ENCODE measurements around the gene S100A8. TPM values are rescaled to one million over a fixed set of nuclear protein-coding genes. Genes with fewer than 3 reads are reported as not detected.
A peak's percentile ranks its signal among the peaks of the same experiment; 100 is the strongest.
"Not testable (repeated sequence)": the region's sequence is repeated elsewhere in the genome, so short reads cannot be mapped to it uniquely, and the experiment has no call there.

The S100A8 gene
- total RNA-seq: not detected in 2 replicates

GRCh38 chr1:153390938-153391710, at the start of gene S100A8:
Gene S100A8, minus strand, starts transcription at chr1:153391073. Its CDS starts 538 bp downstream, at chr1:153390535.
- peak; percentile 11 for DNase-seq (ENCODE audit: low read depth)

DNA sequence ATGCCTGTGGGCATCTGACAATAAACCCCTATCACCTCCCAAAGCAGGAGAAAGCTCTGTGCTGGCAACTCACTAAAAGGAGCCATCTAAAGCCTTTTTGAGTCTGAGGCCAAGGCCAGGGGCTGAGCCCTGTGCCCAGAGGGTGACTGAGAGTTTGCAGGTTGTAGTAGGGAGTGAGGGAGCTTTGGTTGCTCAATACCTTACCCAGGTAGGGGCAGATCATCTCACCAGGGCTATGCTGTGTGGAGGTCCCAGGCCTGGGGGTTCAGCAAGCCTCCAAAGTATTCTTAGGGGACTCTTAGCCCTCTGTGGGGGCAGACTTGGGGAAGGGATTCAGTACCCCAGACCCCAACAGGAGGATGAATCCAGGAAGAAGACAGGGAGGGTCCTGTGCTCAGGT, 48.4 kb upstream of the S100A8 start:
- no peak for DNase-seq (ENCODE audit: low read depth)

- DNase-seq (ENCODE audit: low read depth): no peak
Measured at GRCh38 chr1:153438599-153438998, 47.7 kb upstream of the S100A8 start.

DNA sequence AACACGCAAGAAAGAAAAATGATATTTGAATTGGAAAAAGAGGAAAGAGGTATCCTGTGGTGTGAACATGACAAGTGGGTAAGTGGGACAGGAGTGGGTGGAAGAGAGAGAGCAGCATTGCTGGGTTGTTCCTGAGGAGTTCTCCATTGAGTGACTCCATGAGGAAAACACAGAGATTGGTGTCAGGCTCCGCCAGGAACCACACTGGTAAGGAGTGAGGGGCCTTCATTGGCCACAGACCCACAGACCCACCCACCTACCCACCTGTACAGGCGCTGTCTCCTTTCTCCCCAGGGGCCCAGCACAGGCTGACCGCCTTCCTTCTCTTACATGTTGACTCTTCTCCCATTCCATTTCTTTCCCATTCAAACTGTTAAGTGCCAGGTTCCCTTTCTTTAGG, 46.4 kb upstream of the S100A8 start:
- DNase-seq (ENCODE audit: low read depth): no peak

GRCh38 chr1:153434746-153435455, 44.0 kb upstream of the S100A8 start:
- DNase-seq (ENCODE audit: low read depth): no peak

GRCh38 chr1:153432874-153433681, 42.2 kb upstream of the S100A8 start:
- no peak for DNase-seq (ENCODE audit: low read depth)

GRCh38 chr1:153431928-153432327, 41.1 kb upstream of the S100A8 start:
- no peak for DNase-seq (ENCODE audit: low read depth)

GRCh38 chr1:153431427-153431826, 40.6 kb upstream of the S100A8 start:
- DNase-seq (ENCODE audit: low read depth): no peak

DNA sequence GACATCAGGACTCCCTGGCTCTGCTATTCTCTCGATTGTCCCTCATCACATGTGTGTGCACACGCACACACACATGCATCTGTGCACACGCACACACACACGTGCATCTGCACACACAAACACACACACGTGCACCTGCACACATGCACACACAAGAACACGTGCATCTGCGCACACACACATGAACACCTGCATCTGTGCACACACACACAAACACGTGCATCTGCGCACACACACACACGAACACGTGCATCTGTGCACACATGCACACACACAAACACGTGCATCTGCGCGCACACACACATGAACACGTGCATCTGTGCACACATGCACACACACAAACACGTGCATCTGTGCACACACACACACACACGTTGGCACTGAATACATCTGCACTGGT, 40.1 kb upstream of the S100A8 start:
- no peak for DNase-seq (ENCODE audit: low read depth)

GRCh38 chr1:153430561-153430960, 39.7 kb upstream of the S100A8 start:
- no peak for DNase-seq (ENCODE audit: low read depth)

DNA sequence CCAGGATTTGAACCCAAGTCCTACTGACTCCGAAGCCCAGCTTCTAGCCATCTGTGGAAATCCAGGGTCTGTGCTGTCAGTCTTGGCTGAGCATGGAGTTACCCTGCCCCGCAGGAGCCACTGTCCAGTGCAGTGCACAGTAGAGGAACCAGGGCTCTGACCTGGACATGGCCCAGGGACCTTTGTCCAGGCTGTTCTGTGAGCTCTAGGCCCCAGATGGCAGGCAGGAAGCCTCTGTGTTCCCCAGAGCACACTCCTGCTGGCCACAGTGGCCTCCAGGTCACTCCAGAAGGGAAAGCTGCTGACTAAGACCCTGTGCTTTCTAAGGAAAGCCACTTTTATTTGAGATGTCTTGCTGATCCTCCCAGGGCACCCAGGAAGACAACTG, 39.3 kb upstream of the S100A8 start:
- no peak for DNase-seq (ENCODE audit: low read depth)

- DNase-seq (ENCODE audit: low read depth): no peak
Measured at GRCh38 chr1:153429266-153430165, 38.6 kb upstream of the S100A8 start.

DNA sequence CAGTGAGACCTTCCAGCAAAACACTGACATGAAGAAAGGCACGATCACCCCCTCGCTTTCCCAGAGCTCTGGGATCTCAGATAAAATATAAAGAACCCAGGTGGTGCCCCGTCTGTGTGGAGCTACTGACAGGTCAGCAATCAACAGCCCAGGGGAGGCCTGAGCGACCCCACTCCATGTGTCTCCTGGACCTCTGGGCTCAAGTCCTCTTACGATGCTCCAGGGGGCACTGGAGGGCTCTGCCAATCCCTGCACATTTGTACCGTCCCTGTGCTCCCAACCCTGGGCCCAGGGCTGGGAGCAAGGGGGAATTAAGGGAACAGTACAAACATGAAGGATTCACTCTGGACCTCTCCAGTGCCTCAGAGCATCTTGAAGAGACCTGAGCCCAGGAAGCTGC, 37.9 kb upstream of the S100A8 start:
- DNase-seq (ENCODE audit: low read depth): no peak

DNA sequence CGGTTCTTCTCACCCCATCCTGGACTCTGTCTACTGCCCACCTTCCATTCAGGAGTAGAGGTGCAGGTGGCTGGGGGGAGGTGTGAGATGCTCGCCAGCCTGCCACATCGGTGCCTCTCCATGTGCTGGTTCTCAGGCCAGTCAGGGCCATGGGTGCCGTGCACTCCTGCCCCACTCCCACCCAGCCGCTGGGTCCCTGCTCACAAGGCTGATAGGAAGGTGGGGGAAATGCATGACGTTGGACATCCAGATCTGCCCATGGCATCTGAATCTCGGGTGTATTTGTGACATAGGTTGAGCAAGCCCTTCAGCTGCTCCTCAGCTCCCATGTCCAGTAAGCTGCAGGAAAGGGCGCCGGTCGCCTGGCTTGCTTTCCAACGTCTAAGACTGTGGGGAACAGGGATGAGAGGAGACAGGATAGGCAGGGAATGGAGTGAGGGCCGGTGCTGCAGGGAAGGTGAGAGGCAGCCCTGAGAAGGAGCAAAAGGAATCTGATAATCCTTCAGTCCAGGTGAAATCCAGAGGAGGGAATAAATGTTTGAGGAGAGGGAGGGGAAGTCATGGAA, 37.3 kb upstream of the S100A8 start:
- no peak for DNase-seq (ENCODE audit: low read depth)

DNA sequence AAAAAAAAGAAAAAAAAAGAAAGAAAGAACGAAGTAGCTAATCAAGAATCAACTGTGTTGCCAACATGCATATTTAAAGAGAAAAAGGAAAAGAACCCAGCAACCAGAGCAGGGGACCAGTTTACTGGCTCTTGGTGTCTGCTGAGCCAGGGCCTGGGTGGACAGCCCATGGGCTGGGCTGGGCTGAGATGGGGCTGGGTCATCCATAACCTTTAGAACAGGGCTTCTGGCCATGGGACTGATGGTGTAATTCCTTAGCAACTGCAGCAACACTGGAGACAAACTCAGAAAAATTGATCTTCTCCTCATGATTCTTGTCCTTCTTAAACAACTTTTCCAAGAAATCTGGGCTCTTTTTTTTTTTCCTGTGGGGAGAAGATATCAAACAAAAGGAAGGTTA, 35.9 kb upstream of the S100A8 start:
- no peak for DNase-seq (ENCODE audit: low read depth)

DNA sequence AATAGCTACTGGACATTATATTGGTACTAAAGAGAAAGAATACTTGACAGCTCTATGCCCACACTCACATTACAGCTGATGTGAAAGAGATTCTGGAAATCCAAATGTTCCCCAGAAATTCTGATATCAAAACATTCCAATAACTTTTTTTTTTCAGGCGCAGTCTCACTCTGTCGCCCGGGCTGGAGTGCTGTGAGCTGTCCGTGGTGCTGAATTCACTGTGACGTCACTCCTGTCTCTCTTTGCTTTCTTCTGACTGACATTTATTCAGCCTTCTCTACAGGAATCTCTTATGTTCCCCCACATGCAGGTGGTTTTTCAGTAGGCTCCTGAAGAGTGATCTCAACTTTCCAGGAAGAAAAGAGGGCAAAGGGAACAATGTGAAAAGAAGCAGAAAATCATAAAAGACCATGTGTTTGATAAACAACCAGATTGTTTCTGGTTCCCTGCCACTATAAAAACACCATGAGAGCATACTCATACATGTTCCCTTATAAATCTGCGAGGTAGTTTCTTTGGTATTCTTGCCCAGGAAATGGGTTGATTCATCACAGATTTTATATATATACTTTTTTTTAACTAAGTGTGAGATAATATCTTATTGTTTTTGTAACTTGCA, 31.7 kb upstream of the S100A8 start:
- peak; percentile 43 for DNase-seq (ENCODE audit: low read depth)

- DNase-seq (ENCODE audit: low read depth): no peak
Measured at GRCh38 chr1:153420306-153420705, 29.4 kb upstream of the S100A8 start.

- not testable (repeated sequence) for DNase-seq (ENCODE audit: low read depth)
Measured at GRCh38 chr1:153419436-153419793, 28.5 kb upstream of the S100A8 start.

DNA sequence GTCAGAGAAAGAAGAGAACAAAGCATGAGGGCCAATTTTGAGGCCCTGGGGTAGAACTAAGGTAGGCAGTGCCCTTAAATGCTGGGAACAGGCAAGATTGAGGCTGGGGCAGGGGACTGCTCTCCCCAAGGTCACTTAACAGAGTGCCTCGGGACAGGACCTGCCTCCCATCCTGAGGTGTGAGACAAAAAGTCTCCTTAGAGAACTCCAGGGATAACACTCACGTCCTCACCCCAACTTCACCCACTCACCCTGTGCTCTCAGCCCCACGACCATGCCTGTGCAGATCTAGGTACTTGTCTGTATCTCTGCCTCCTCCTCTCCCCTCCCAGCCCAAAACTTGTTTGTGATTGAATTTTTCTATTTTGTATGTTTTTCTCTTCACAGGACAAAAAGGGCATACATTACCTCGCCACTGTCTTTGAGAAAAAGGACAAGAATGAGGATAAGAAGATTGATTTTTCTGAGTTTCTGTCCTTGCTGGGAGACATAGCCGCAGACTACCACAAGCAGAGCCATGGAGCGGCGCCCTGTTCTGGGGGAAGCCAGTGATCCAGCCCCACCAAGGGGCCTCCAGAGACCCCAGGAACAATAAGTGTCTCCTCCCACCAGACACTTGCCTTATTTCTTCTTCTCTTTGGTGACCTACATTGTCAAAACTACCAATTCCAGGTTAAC, 28.0 kb upstream of the S100A8 start:
- not testable (repeated sequence) for DNase-seq (ENCODE audit: low read depth)
